GM12878 (cell line): Measurements from ENCODE around the gene PCIF1. TPM values are rescaled to one million over a fixed set of nuclear protein-coding genes. Genes with fewer than 3 reads are reported as not detected.
A peak's percentile ranks its signal among the peaks of the same experiment; 100 is the strongest.

Source experiments
- ATAC-seq: fragments of 200-7000 bp; cut with Tn5 transposase; 3 replicates; pipeline ENCODE4 v1.9.1; 2020; ENCODE audit warnings: mild to moderate bottlenecking, moderate library complexity
- BruUV-seq: library from RNA; stranded (reverse); fragments of 400-500 nt; replicated peaks from 2 replicates; lab custom pipeline; 2021; lab: Mats Ljungman, UMichigan
- CTCF ChIA-PET: fragments of 300-600 bp; sonication (Branson Sonifier 250); formaldehyde crosslinking; extraction: SDS; loops from one replicate; lab custom pipeline; 2021; ENCODE audit warnings: inconsistent platforms; lab: Yijun Ruan, JAX
- POLR2A ChIA-PET: fragments of 350-600 bp; formaldehyde crosslinking; extraction: SDS; loops from one replicate; lab custom pipeline; 2021; ENCODE audit warnings: inconsistent platforms; lab: Charles Lee
- RAD21 ChIA-PET: fragments of 300-600 bp; sonication (Branson Sonifier 250); formaldehyde crosslinking; loops from one replicate; lab custom pipeline; 2023; ENCODE audit warnings: antibody characterized with exemption; ENCODE audit not compliant: unreplicated experiment; lab: Charles Lee
- SMC1A ChIA-PET: fragments of 300-600 bp; sonication (Branson Sonifier 250); formaldehyde crosslinking; loops from one replicate; lab custom pipeline; 2023; ENCODE audit not compliant: unreplicated experiment, uncharacterized antibody; lab: Charles Lee
- DNase-seq: peaks from one replicate; pipeline ENCODE4 v3.0.0-alpha.2; 2011; ENCODE audit warnings: low read depth, low spot score
- FAIRE-seq: peaks from 3 replicates; lab custom pipeline; 2011; peaks lifted over from hg19 to GRCh38; lab: Jason Lieb, UNC
- H2AFZ ChIP-seq: 2 replicates; pipeline ENCODE4 v1.6.0; 2011; ENCODE audit warnings: low read depth, low read length, control low read depth; ENCODE audit not compliant: control insufficient read depth
- H3K27ac ChIP-seq: 2 replicates; pipeline ENCODE4 v1.5.1; 2011; ENCODE audit warnings: control low read depth; ENCODE audit not compliant: control insufficient read depth, insufficient read depth
- H3K27me3 ChIP-seq, 2 experiments: replicated peaks in 1 of 2; 2 replicates each; pipeline versions ENCODE4 v1.6.0 to v1.6.1; 2011; ENCODE audit warnings: low read length in 1 of 2; ENCODE audit not compliant: control insufficient read depth in 2 of 2, insufficient read depth in 2 of 2
- H3K36me3 ChIP-seq, 2 experiments: 2 replicates each; pipeline ENCODE4 v1.5.1; 2011; ENCODE audit warnings: low read length in 1 of 2; ENCODE audit not compliant: control insufficient read depth in 2 of 2, insufficient read depth in 2 of 2
- H3K4me1 ChIP-seq: 2 replicates; pipeline ENCODE4 v1.6.1; 2011; ENCODE audit warnings: mild to moderate bottlenecking, low read length, moderate library complexity, mixed read lengths; ENCODE audit not compliant: control insufficient read depth, insufficient read depth
- H3K4me2 ChIP-seq: 2 replicates; pipeline ENCODE4 v1.6.0; 2011; ENCODE audit warnings: control low read depth; ENCODE audit not compliant: control insufficient read depth, insufficient read depth
- H3K4me3 ChIP-seq: fragments of 200-600 bp; sonication (generic); 2 replicates; pipeline ENCODE4 v1.5.1; 2016
- H3K79me2 ChIP-seq: 2 replicates; pipeline ENCODE4 v1.6.0; 2011; ENCODE audit warnings: low read length; ENCODE audit not compliant: control insufficient read depth, insufficient read depth
- H3K9ac ChIP-seq: 2 replicates; pipeline ENCODE4 v1.8.0; 2011; ENCODE audit warnings: low read length, control low read depth, mixed read lengths; ENCODE audit not compliant: control insufficient read depth, insufficient read depth
- H3K9me3 ChIP-seq: replicated peaks from 3 replicates; pipeline ENCODE4 v1.5.1; 2011; ENCODE audit warnings: mild to moderate bottlenecking, low read length; ENCODE audit not compliant: control insufficient read depth, insufficient read depth
- H4K20me1 ChIP-seq: 2 replicates; pipeline ENCODE4 v1.6.0; 2011; ENCODE audit not compliant: control insufficient read depth, insufficient read depth
- NR2F1 ChIP-seq: fragments of 450-650 bp; conservative IDR thresholded peaks from 2 replicates; pipeline ENCODE4 v1.6.1; 2017; ENCODE audit warnings: mild to moderate bottlenecking
- RAD21 ChIP-seq: IDR thresholded peaks from 2 replicates; pipeline ENCODE4 v1.6.1; 2011; ENCODE audit warnings: mild to moderate bottlenecking, low read depth, low read length, moderate library complexity; ENCODE audit not compliant: insufficient read depth
- RAD51 ChIP-seq: fragments of 450-650 bp; IDR thresholded peaks from 2 replicates; pipeline ENCODE4 v1.6.1; 2016; ENCODE audit warnings: moderate library complexity, mild to moderate bottlenecking, inconsistent platforms
- SMAD1 ChIP-seq: fragments of 450-650 bp; IDR thresholded peaks from 2 replicates; pipeline ENCODE4 v1.6.1; 2018; ENCODE audit warnings: mild to moderate bottlenecking, low read depth; ENCODE audit not compliant: partially characterized antibody
- SREBF1 ChIP-seq: IDR thresholded peaks from 2 replicates; pipeline ENCODE4 v1.6.1; 2012; ENCODE audit warnings: mild to moderate bottlenecking, low read length
- SRF ChIP-seq, 2 experiments: IDR thresholded peaks; 2 replicates each; pipeline ENCODE4 v1.6.1; 2011; ENCODE audit warnings: low read depth in 2 of 2, low read length in 2 of 2, mild to moderate bottlenecking in 1 of 2, moderate library complexity in 1 of 2
- TARDBP ChIP-seq: IDR thresholded peaks from 2 replicates; pipeline ENCODE4 v1.6.1; 2016; ENCODE audit warnings: borderline replicate concordance
- WGBS: methylation state at CpG from one replicate; pipeline ENCODE4 v1.1.6; 2016; ENCODE audit warnings: low lambda C conversion rate; ENCODE audit not compliant: insufficient replicate concordance, insufficient coverage; ENCODE audit errors: missing lambda C conversion rate; 5-methylcytosine and 5-hydroxymethylcytosine counted together
- in situ Hi-C: fragments of 300-500 bp; cut with MboI; formaldehyde crosslinking; loops from 9 replicates; pipeline ENCODE4 v1.14.3; 2018; ENCODE audit warnings: mixed read lengths
- intact Hi-C: fragments of 100-400 bp; cut with micrococcal nuclease; formaldehyde crosslinking; loops from one replicate; pipeline ENCODE4 v1.14.2; 2022; ENCODE audit not compliant: unreplicated experiment
- polyA plus RNA-seq, 11 experiments: library from polyadenylated mRNA; depleted of rRNA in 4 of 11; unstranded in 6 of 11; stranded (reverse) in 5 of 11; fragments of >200 nt; fragmentation: Nextera tagmentation in 4 of 11; fragmentation: Illumina TruSeq in 1 of 11; extraction: Ambion mirVana in 4 of 11; extraction: Trizol in 1 of 11; gene quantifications; 1 replicate in 1 of 11; 2 replicates in 10 of 11; pipeline versions ENCODE4 v1.2.1 to v1.2.3, GENCODE V29; 2011 to 2016; ENCODE audit warnings: inconsistent platforms in 2 of 11, missing spikeins in 2 of 11, low read depth in 1 of 11
- total RNA-seq, 4 experiments: library from RNA; depleted of rRNA in 3 of 4; stranded (reverse); fragments of >200 nt in 3 of 4; fragmentation: Illumina TruSeq in 1 of 4; extraction: Trizol in 1 of 4; gene quantifications; 2 replicates each; pipeline versions ENCODE4 v1.2.1 to v1.2.3, GENCODE V29; 2013 to 2021
- TF ChIP-seq, protein P1 (sequence below): fragments of 450-650 bp; IDR thresholded peaks from 2 replicates; pipeline ENCODE4 v1.6.1; 2017; ENCODE audit warnings: borderline replicate concordance
- TF ChIP-seq, protein P2 (sequence below): fragments of 450-650 bp; IDR thresholded peaks from 2 replicates; pipeline ENCODE4 v1.6.1; 2017; ENCODE audit warnings: antibody characterized with exemption, mild to moderate bottlenecking, moderate library complexity
- TF ChIP-seq, protein P3 (sequence below), 3 experiments: IDR thresholded peaks in 2 of 3; conservative IDR thresholded peaks in 1 of 3; 2 replicates each; pipeline ENCODE4 v1.5.1; 2011; ENCODE audit warnings: low read depth in 3 of 3, low read length in 3 of 3, mild to moderate bottlenecking in 3 of 3, control low read depth in 2 of 3, moderate library complexity in 2 of 3, inconsistent platforms in 1 of 3, mixed read lengths in 1 of 3; ENCODE audit not compliant: control insufficient read depth in 2 of 3, insufficient read depth in 1 of 3; ENCODE audit errors: extremely low read depth in 1 of 3

PCIF1 gene
- total and polyA plus RNA-seq, 10 of the 15 experiments (the other 5 are each of a cell fraction or from before 2014, with no cell fraction given): 8.4 to 32.9 (median 17.6) TPM

DNA sequence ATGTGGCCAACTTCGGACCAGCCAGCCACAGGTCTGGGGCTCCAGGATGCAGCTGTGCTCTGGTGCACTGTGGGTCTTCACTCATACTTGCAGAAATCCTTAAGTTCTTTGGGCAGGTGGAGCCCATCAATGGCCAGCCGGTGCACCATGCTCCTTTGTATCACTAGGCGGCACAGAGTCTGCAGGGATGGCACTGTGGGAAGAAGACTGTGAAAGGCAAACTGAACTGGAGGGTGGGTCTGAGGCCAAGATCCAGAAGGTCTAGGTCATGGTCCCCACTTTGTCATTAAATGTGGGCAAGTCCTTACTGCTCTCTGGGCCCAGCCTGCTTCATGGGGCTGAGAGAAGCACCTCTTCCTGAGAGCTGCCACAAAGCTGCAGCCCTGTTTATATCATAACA is 45.8 kb upstream of the PCIF1 start (continued):
- TF ChIP-seq, protein P1, sequence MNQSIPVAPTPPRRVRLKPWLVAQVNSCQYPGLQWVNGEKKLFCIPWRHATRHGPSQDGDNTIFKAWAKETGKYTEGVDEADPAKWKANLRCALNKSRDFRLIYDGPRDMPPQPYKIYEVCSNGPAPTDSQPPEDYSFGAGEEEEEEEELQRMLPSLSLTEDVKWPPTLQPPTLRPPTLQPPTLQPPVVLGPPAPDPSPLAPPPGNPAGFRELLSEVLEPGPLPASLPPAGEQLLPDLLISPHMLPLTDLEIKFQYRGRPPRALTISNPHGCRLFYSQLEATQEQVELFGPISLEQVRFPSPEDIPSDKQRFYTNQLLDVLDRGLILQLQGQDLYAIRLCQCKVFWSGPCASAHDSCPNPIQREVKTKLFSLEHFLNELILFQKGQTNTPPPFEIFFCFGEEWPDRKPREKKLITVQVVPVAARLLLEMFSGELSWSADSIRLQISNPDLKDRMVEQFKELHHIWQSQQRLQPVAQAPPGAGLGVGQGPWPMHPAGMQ: no peak
- TF ChIP-seq TARDBP: no peak
- no peak for TF ChIP-seq NR2F1
- no peak for TF ChIP-seq SRF (IDR thresholded peaks at IDR 0.05; ENCODE audit: low read depth in 2 of 2, low read length in 2 of 2)
- no peak for TF ChIP-seq RAD51
- no peak for TF ChIP-seq SMAD1

DNA sequence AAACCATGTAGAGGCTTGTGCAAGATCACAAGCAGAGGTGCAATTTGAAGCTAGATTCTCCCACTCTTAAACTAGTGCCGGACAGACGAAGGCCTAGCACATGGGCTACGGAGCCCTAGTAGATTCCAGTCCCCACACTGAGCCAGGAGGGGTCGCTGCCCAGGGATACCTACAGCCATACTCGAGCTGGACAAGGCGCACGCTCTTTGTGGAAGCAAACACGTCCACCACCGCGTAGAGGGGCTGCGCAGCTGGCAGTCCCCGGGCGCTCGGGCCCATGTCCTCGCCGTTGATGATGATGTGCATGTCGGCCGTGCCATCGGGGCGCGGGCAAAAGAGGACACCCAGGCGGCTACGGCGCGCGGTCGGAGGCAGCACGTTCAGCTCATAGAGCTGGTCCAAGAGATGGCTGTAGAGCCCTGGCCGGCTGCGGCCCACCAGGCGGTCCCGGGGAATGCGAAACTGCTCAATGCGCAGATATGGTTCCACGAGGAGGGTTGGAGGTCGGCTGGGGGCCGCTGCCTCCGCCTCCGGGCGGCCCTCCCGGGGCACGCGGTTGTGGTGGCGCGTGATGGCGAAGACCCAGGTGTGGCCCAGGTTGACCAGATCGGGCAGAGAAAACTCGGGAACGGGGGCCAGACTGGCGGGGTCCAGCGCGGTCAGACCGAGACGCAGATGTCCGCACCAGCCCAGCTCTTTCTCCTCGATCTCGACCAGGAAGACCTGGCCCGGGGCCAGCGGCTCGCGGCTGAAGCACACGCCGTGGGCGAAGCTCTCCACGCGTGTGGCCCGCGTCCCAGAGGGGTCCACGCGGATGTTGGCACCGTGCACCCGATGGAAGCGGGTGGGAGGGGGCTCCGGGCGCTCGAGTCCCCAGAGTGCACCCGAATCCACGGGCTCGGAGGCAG is 44.2 kb upstream of the PCIF1 start:
- H4K20me1 ChIP-seq: no peaks in the 10 kb centered on the region
- H2AFZ ChIP-seq: peak overlapping the region; percentile 87
- peak overlapping the region; percentile 75 for H3K27ac ChIP-seq
- peaks cover 22% of the 10 kb centered on the region for H3K4me1 ChIP-seq
- peaks cover 4% of the 10 kb centered on the region for H3K79me2 ChIP-seq
- peak overlapping the region; percentile 83 for H3K4me3 ChIP-seq
- intact Hi-C loops: loop anchor here (2.0 to 5.0 kb wide), 2 partner anchors 34 to 82 kb away; partner anchors contain the start of genes ACOT8, ZNF335 and ZSWIM3
- no peak for DNase-seq
- H3K27me3 ChIP-seq: no peaks in the 10 kb centered on the region
- WGBS: 16% methylated on average over 78 of the region's 79 CpGs
- POLR2A ChIA-PET: interaction anchor here (0.6 to 2.4 kb wide), 12 partner anchors 9 to 80 kb away, joined by 3 to 19 read pairs (median 4); partner anchors contain the start of genes PCIF1, UBE2C and ZSWIM1
- RAD21 ChIA-PET: interaction anchor here (0.9 to 3.4 kb wide), 10 partner anchors 9 to 97 kb away, joined by 3 to 25 read pairs (median 6); partner anchors contain the start of genes PCIF1 and ZSWIM1
- SMC1A ChIA-PET: interaction anchor here (0.7 to 2.8 kb wide), 12 partner anchors 8 to 92 kb away, joined by 3 to 12 read pairs (median 3); partner anchors contain the start of genes PLTP and ZSWIM1
- H3K36me3 ChIP-seq: peaks cover 0 to 4% of the 10 kb centered on the region in 2 experiments; a peak in 2 of 4 replicates
- FAIRE-seq: peak; percentile 54
- peak; percentile 65 for ATAC-seq
- peak overlapping the region; percentile 81 for H3K9ac ChIP-seq
- CTCF ChIA-PET: interaction anchor here (0.8 to 3.0 kb wide), 19 partner anchors 9 to 91 kb away, joined by 3 to 38 read pairs (median 5); partner anchors contain the start of genes PCIF1, UBE2C and ZSWIM1
- H3K4me2 ChIP-seq: peak overlapping the region; percentile 98
- TSS peak; percentile 79 for BruUV-seq
- in situ Hi-C loops: no loop called here
- H3K9me3 ChIP-seq: no peaks in the 10 kb centered on the region
- TF ChIP-seq SREBF1 (no peak), RAD21 (peak; percentile 22; the same call in 1 of the 2 replicates)
- TF ChIP-seq, protein P2, sequence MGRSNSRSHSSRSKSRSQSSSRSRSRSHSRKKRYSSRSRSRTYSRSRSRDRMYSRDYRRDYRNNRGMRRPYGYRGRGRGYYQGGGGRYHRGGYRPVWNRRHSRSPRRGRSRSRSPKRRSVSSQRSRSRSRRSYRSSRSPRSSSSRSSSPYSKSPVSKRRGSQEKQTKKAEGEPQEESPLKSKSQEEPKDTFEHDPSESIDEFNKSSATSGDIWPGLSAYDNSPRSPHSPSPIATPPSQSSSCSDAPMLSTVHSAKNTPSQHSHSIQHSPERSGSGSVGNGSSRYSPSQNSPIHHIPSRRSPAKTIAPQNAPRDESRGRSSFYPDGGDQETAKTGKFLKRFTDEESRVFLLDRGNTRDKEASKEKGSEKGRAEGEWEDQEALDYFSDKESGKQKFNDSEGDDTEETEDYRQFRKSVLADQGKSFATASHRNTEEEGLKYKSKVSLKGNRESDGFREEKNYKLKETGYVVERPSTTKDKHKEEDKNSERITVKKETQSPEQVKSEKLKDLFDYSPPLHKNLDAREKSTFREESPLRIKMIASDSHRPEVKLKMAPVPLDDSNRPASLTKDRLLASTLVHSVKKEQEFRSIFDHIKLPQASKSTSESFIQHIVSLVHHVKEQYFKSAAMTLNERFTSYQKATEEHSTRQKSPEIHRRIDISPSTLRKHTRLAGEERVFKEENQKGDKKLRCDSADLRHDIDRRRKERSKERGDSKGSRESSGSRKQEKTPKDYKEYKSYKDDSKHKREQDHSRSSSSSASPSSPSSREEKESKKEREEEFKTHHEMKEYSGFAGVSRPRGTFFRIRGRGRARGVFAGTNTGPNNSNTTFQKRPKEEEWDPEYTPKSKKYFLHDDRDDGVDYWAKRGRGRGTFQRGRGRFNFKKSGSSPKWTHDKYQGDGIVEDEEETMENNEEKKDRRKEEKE: no peak
- TF ChIP-seq, protein P3, sequence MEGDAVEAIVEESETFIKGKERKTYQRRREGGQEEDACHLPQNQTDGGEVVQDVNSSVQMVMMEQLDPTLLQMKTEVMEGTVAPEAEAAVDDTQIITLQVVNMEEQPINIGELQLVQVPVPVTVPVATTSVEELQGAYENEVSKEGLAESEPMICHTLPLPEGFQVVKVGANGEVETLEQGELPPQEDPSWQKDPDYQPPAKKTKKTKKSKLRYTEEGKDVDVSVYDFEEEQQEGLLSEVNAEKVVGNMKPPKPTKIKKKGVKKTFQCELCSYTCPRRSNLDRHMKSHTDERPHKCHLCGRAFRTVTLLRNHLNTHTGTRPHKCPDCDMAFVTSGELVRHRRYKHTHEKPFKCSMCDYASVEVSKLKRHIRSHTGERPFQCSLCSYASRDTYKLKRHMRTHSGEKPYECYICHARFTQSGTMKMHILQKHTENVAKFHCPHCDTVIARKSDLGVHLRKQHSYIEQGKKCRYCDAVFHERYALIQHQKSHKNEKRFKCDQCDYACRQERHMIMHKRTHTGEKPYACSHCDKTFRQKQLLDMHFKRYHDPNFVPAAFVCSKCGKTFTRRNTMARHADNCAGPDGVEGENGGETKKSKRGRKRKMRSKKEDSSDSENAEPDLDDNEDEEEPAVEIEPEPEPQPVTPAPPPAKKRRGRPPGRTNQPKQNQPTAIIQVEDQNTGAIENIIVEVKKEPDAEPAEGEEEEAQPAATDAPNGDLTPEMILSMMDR (IDR thresholded peaks at IDR 0.05 in 2 of 3, conservative IDR thresholded peaks at IDR 0.05 in 1 of 3; ENCODE audit: control insufficient read depth in 2 of 3, extremely low read depth in 1 of 3, insufficient read depth in 1 of 3, low read depth in 3 of 3, low read length in 3 of 3): peak; percentile 47 to 56 (median 50); a peak in 5 of 6 replicates
